H1 (cell line): ENCODE data around the gene UPK1B. TPM values are rescaled to one million over a fixed set of nuclear protein-coding genes. Genes with fewer than 3 reads are reported as not detected.

ENCODE experiments used
- EZH2 ChIP-seq: fragments of 200-600 bp; sonication (generic); IDR thresholded peaks from 2 replicates; pipeline ENCODE4 v1.7.1; 2012; ENCODE audit warnings: low read depth, mild to moderate bottlenecking, moderate library complexity, low read length, inconsistent platforms; ENCODE audit not compliant: severe bottlenecking
- SP2 ChIP-seq: IDR thresholded peaks from 2 replicates; pipeline ENCODE4 v1.6.1; 2012; ENCODE audit warnings: mild to moderate bottlenecking, low read length, inconsistent platforms
- polyA plus RNA-seq, 7 experiments: library from polyadenylated mRNA; depleted of rRNA in 3 of 7; stranded (reverse) in 5 of 7; unstranded in 2 of 7; fragments of >200 nt in 5 of 7; fragments of 200-250 nt in 2 of 7; gene quantifications; 1 replicate in 5 of 7; 2 replicates in 1 of 7; 4 replicates in 1 of 7; pipeline versions ENCODE4 v1.2.1 to v1.2.3, GENCODE V29; 2011 to 2013; ENCODE audit warnings: missing spikeins in 2 of 7, mixed read lengths in 2 of 7
- total RNA-seq: library from RNA; stranded (reverse); fragmentation: NEBNext Ultra II Directional; extraction: Animal tissue kit (Norgen Biotek cat#: 25700); gene quantifications from 2 replicates; pipeline ENCODE4 v1.2.1, GENCODE V29; 2021

UPK1B gene
- total and polyA plus RNA-seq, 2 of the 8 experiments (the other 6 are each of a cell fraction or from before 2014, with no cell fraction given): 0.67 to 0.68 TPM

GRCh38 chr3:119184111-119184510 is 10.7 kb downstream of the UPK1B start (continued):
- TF ChIP-seq SP2 (no peak), EZH2 (no peak)
